ENCODE measurements around the gene PRKCE. TPM values are rescaled to one million over a fixed set of nuclear protein-coding genes. Genes with fewer than 3 reads are reported as not detected.

The PRKCE gene
- total RNA-seq, 1 experiment from 2014 or later = 1.3 TPM

DNA sequence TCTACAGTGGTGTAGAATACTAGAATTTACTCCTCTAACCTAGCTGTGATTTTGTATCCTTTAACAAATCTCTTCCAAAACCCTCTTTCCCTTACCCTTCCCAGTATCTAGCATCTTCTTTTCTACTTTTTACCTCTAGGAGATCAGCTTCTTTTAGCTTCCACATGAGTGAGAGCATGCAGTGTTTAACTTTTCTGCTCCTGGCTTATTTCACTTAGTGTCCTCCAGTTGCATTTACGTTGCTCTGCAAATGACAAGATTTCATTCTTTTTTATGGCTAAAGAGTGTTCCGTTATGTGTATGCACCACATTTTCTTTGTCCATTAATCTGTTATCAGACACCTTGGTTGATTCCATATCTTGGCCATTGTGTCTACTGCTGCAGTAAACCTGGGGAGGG, 228.5 kb downstream of the PRKCE start:
- H3K27me3 Mint-ChIP-seq (ENCODE audit: low read depth) = peaks cover 7% of the 10 kb centered on the region
- Histone ChIP-seq H4K91ac (ENCODE audit: insufficient read length, low read depth, low read length) (no peak overlapping the region), H3K9me3 (ENCODE audit: control insufficient read depth, low read depth, low read length) (peaks cover 7% of the 10 kb centered on the region), H3K18ac (ENCODE audit: insufficient read length, low read depth, low read length) (no peak overlapping the region), H4K20me1 (ENCODE audit: control insufficient read depth, insufficient read depth, insufficient read length) (no peaks in the 10 kb centered on the region), H3K27me3 (ENCODE audit: insufficient read depth, low read length) (no peaks in the 10 kb centered on the region), H3K4me1 (ENCODE audit: insufficient read depth, low read length) (no peaks in the 10 kb centered on the region), H4K5ac (ENCODE audit: insufficient read length, low read depth, low read length) (no peak overlapping the region), H2AFZ (ENCODE audit: low read length) (no peak overlapping the region), H4K8ac (replicated peaks; ENCODE audit: insufficient read length, low read depth, low read length) (no peak overlapping the region), H3K14ac (ENCODE audit: insufficient read depth, low read length) (no peak overlapping the region), H2AK5ac (ENCODE audit: insufficient read length, low read length) (no peak overlapping the region), H3K79me1 (ENCODE audit: insufficient read depth, low read depth, low read length, poor library complexity, severe bottlenecking) (no peaks in the 10 kb centered on the region), H3K23ac (ENCODE audit: insufficient read length, low read depth, low read length) (no peak overlapping the region), H3K4ac (ENCODE audit: low read depth, low read length) (no peak overlapping the region), H3K56ac (ENCODE audit: insufficient read length, low read depth, low read length) (no peak overlapping the region), H2BK12ac (ENCODE audit: insufficient read length, low read depth, low read length) (no peak overlapping the region), H2BK20ac (ENCODE audit: low read depth, low read length, poor library complexity, severe bottlenecking) (no peak overlapping the region), H2BK5ac (ENCODE audit: insufficient read length, low read length) (no peak overlapping the region), H2BK15ac (ENCODE audit: low read depth, low read length) (no peak overlapping the region), H3T11ph (ENCODE audit: low read length) (no peak overlapping the region), H3K23me2 (ENCODE audit: insufficient read length, low read depth, low read length, poor library complexity, severe bottlenecking) (no peaks in the 10 kb centered on the region), H3K9ac (ENCODE audit: extremely low read depth, insufficient read length, low read length) (no peak overlapping the region), H3K27ac (ENCODE audit: insufficient read length, low read depth, low read length) (no peak overlapping the region), H3K4me2 (ENCODE audit: insufficient read depth, insufficient read length, low read length) (no peak overlapping the region), H3K79me2 (ENCODE audit: insufficient read depth, low read length) (no peaks in the 10 kb centered on the region), H2BK120ac (ENCODE audit: low read depth, low read length, poor library complexity, severe bottlenecking) (no peak overlapping the region)
- no CpG with 5 or more reads among the region's 2 CpGs for WGBS (ENCODE audit: extremely low coverage, insufficient read length, low lambda C conversion rate)
- no peak overlapping the region for H3K4me3 Mint-ChIP-seq
- H3K36me3 Mint-ChIP-seq (ENCODE audit: insufficient read depth in 1 of 3, low read depth in 3 of 3) = peaks cover 2 to 4% (median 3%) of the 10 kb centered on the region in 3 experiments; a peak in 5 of 7 replicates
- TF ChIP-seq, protein P1, sequence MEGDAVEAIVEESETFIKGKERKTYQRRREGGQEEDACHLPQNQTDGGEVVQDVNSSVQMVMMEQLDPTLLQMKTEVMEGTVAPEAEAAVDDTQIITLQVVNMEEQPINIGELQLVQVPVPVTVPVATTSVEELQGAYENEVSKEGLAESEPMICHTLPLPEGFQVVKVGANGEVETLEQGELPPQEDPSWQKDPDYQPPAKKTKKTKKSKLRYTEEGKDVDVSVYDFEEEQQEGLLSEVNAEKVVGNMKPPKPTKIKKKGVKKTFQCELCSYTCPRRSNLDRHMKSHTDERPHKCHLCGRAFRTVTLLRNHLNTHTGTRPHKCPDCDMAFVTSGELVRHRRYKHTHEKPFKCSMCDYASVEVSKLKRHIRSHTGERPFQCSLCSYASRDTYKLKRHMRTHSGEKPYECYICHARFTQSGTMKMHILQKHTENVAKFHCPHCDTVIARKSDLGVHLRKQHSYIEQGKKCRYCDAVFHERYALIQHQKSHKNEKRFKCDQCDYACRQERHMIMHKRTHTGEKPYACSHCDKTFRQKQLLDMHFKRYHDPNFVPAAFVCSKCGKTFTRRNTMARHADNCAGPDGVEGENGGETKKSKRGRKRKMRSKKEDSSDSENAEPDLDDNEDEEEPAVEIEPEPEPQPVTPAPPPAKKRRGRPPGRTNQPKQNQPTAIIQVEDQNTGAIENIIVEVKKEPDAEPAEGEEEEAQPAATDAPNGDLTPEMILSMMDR (conservative IDR thresholded peaks at IDR 0.05) = no peak
- no peaks in the 10 kb centered on the region for H3K4me1 Mint-ChIP-seq
- no peak overlapping the region for H3K27ac Mint-ChIP-seq
- peaks cover 22 to 27% of the 10 kb centered on the region in 2 experiments for H3K9me3 Mint-ChIP-seq
- no peak for DNase-seq
